Effector memory CD8-positive, alpha-beta T cell (primary cell): Measurements from ENCODE around the gene MTERF2.

Experiments
- ATAC-seq: fragments of 150-1000 bp; cut with Tn5 transposase; replicated peaks from 2 replicates; pipeline ENCODE4 v1.10.0; 2021; ENCODE audit warnings: mild to moderate bottlenecking, moderate library complexity
- DNase-seq, 3 experiments: peaks; one replicate each; pipeline ENCODE4 v3.0.0; 2021
- H3K27ac Mint-ChIP-seq, 2 donors: one replicate each; pipeline ENCODE4 v1.8.0; 2022; ENCODE audit warnings: mild to moderate bottlenecking in 2 of 2, mixed read lengths in 2 of 2, moderate library complexity in 2 of 2
- H3K27me3 Mint-ChIP-seq, 2 donors: one replicate each; pipeline ENCODE4 v1.8.0; 2022; ENCODE audit warnings: mixed read lengths in 2 of 2
- H3K36me3 Mint-ChIP-seq: one replicate; pipeline ENCODE4 v1.8.0; 2022; ENCODE audit warnings: mild to moderate bottlenecking, moderate library complexity, mixed read lengths; ENCODE audit not compliant: insufficient read depth
- H3K4me1 Mint-ChIP-seq, 2 donors: one replicate each; pipeline ENCODE4 v1.8.0; 2022; ENCODE audit warnings: low read depth in 2 of 2, mixed read lengths in 2 of 2
- H3K4me3 Mint-ChIP-seq, 2 donors: one replicate each; pipeline ENCODE4 v1.8.0; 2022; ENCODE audit warnings: mild to moderate bottlenecking in 2 of 2, mixed read lengths in 2 of 2, moderate library complexity in 2 of 2
- H3K9me3 Mint-ChIP-seq, 2 donors: one replicate each; pipeline ENCODE4 v1.8.0; 2022; ENCODE audit warnings: mixed read lengths in 2 of 2

The MTERF2 gene

GRCh38 chr12:106955377-106956047 is 31.4 kb downstream of the MTERF2 start, which contains the start of gene TMEM263:
Gene TMEM263, plus strand, starts transcription at chr12:106955907. Its CDS starts 11,210 bp downstream, at chr12:106967117.
- H3K27ac Mint-ChIP-seq, result peak within 1 kb of the TSS; percentile 97 to 99
- H3K4me3 Mint-ChIP-seq, result peak within 1 kb of the TSS; percentile 98
- peaks cover 11 to 33% of the 10 kb centered on the region in 2 donors for H3K4me1 Mint-ChIP-seq
- ATAC-seq, result peak; percentile 78
- H3K36me3 Mint-ChIP-seq, result peaks cover 20% of the 10 kb centered on the region
- DNase-seq, result peak; percentile 85 to 93 (median 91)
- H3K9me3 Mint-ChIP-seq, result no peaks in the 10 kb centered on the region
- H3K27me3 Mint-ChIP-seq, result no peaks in the 10 kb centered on the region

GRCh38 chr12:106954462-106955376 is 32.2 kb downstream of the MTERF2 start:
- DNase-seq (no peak), ATAC-seq (peak; percentile 25)
- Mint-ChIP-seq H3K27ac (peak overlapping the region; percentile 97 to 99), H3K9me3 (no peaks in the 10 kb centered on the region), H3K4me1 (peaks cover 13 to 33% of the 10 kb centered on the region in 2 donors), H3K4me3 (peak overlapping the region; percentile 98), H3K27me3 (no peaks in the 10 kb centered on the region), H3K36me3 (peaks cover 18% of the 10 kb centered on the region)

- Mint-ChIP-seq H3K27me3 (no peaks in the 10 kb centered on the region), H3K9me3 (peaks cover 0 to 3% of the 10 kb centered on the region in 2 donors), H3K4me1 (peaks cover 13 to 28% of the 10 kb centered on the region in 2 donors), H3K4me3 (peak overlapping the region; percentile 27 to 40), H3K36me3 (peaks cover 18% of the 10 kb centered on the region), H3K27ac (no peak overlapping the region)
- ATAC-seq (no peak), DNase-seq (no peak)
Measured at GRCh38 chr12:106953352-106954250, 33.3 kb downstream of the MTERF2 start.

- peaks cover 0 to 3% of the 10 kb centered on the region in 2 donors for H3K9me3 Mint-ChIP-seq
- no peak overlapping the region for H3K27ac Mint-ChIP-seq
Measured at GRCh38 chr12:106950591-106950990, 36.4 kb downstream of the MTERF2 start.

GRCh38 chr12:106947461-106947860 is 39.5 kb downstream of the MTERF2 start:
- H3K27ac Mint-ChIP-seq, result peak overlapping the region in 1 of 2 donors; percentile 6
- peaks cover 0 to 5% of the 10 kb centered on the region in 2 donors for H3K27me3 Mint-ChIP-seq
- H3K9me3 Mint-ChIP-seq, result peaks cover 0 to 3% of the 10 kb centered on the region in 2 donors
- no peak overlapping the region for H3K4me3 Mint-ChIP-seq
- H3K4me1 Mint-ChIP-seq, result peaks cover 0 to 2% of the 10 kb centered on the region in 2 donors
- H3K36me3 Mint-ChIP-seq, result no peaks in the 10 kb centered on the region
- ATAC-seq (no peak), DNase-seq (no peak)

More at GRCh38 chr12:106950591-106950990, 36.4 kb downstream of the MTERF2 start:
- Mint-ChIP-seq H3K4me1 (peaks cover 5% of the 10 kb centered on the region in 2 donors), H3K4me3 (no peak overlapping the region), H3K36me3 (peaks cover 5% of the 10 kb centered on the region), H3K27me3 (no peaks in the 10 kb centered on the region)
- DNase-seq, result no peak
- no peak for ATAC-seq

- ATAC-seq, result no peak
- Mint-ChIP-seq H3K27me3 (peaks cover 0 to 5% of the 10 kb centered on the region in 2 donors), H3K27ac (no peak overlapping the region), H3K4me3 (no peak overlapping the region), H3K9me3 (peaks cover 0 to 3% of the 10 kb centered on the region in 2 donors), H3K4me1 (peaks cover 0 to under 1% of the 10 kb centered on the region in 2 donors), H3K36me3 (no peaks in the 10 kb centered on the region)
- no peak for DNase-seq
Measured at GRCh38 chr12:106945261-106945851, 41.6 kb downstream of the MTERF2 start.

- ATAC-seq, result no peak
- H3K36me3 Mint-ChIP-seq, result no peaks in the 10 kb centered on the region
- H3K9me3 Mint-ChIP-seq, result no peaks in the 10 kb centered on the region
- no peak overlapping the region for H3K27ac Mint-ChIP-seq
- no peak for DNase-seq
- no peak overlapping the region for H3K4me3 Mint-ChIP-seq
- no peaks in the 10 kb centered on the region for H3K4me1 Mint-ChIP-seq
- H3K27me3 Mint-ChIP-seq, result peaks cover 0 to 5% of the 10 kb centered on the region in 2 donors
Measured at GRCh38 chr12:106942775-106943174, 44.2 kb downstream of the MTERF2 start.

GRCh38 chr12:106941481-106942156 is 45.3 kb downstream of the MTERF2 start:
- no peak overlapping the region for H3K27ac Mint-ChIP-seq
- ATAC-seq (no peak), DNase-seq (no peak)
- H3K9me3 Mint-ChIP-seq, result no peaks in the 10 kb centered on the region
- no peak overlapping the region for H3K4me3 Mint-ChIP-seq
- peaks cover 0 to 5% of the 10 kb centered on the region in 2 donors for H3K27me3 Mint-ChIP-seq
- H3K4me1 Mint-ChIP-seq, result no peaks in the 10 kb centered on the region
- no peaks in the 10 kb centered on the region for H3K36me3 Mint-ChIP-seq

- Mint-ChIP-seq H3K4me3 (no peak overlapping the region), H3K36me3 (no peaks in the 10 kb centered on the region), H3K4me1 (no peaks in the 10 kb centered on the region), H3K27ac (no peak overlapping the region), H3K27me3 (peaks cover 26 to 34% of the 10 kb centered on the region in 2 donors), H3K9me3 (no peaks in the 10 kb centered on the region)
- DNase-seq (no peak), ATAC-seq (no peak)
Measured at GRCh38 chr12:106934277-106934676, 52.7 kb downstream of the MTERF2 start.
